GM12892 (cell line): Measurements from ENCODE around the gene SMAD1.

Source experiments
- POLR2A ChIP-seq: IDR thresholded peaks from 2 replicates; pipeline ENCODE4 v1.6.1; 2011; ENCODE audit warnings: low read depth, low read length, control low read depth
- POLR2AphosphoS5 ChIP-seq: IDR thresholded peaks from 2 replicates; pipeline ENCODE4 v1.6.1; 2011; ENCODE audit warnings: low read depth, low read length, control low read depth
- TAF1 ChIP-seq: IDR thresholded peaks from 2 replicates; pipeline ENCODE4 v1.6.1; 2011; ENCODE audit warnings: low read depth, mild to moderate bottlenecking, control low read depth, low read length, borderline replicate concordance

- TF ChIP-seq POLR2AphosphoS5 (no peak), POLR2A (no peak), TAF1 (no peak)
Measured at GRCh38 chr4:145489556-145489955, 7.9 kb downstream of the SMAD1 start.
